Uterus (tissue), 2 donors: ENCODE results near the gene PLXND1.

Source experiments
- POLR2A ChIP-seq, 2 donors: fragments of 450-650 bp; IDR thresholded peaks; one replicate each; pipeline ENCODE4 v1.6.1; 2016; ENCODE audit warnings: antibody characterized with exemption in 2 of 2, mild to moderate bottlenecking in 1 of 2, moderate library complexity in 1 of 2
- TF ChIP-seq, protein P1 (sequence below), 4 experiments: fragments of 200-600 bp in 2 of 4; fragments of 450-650 bp in 2 of 4; sonication (generic) in 2 of 4; IDR thresholded peaks; one replicate each; pipeline ENCODE4 v1.5.1; 2016 to 2019; ENCODE audit warnings: antibody characterized with exemption in 4 of 4, mild to moderate bottlenecking in 2 of 4, moderate library complexity in 1 of 4

DNA sequence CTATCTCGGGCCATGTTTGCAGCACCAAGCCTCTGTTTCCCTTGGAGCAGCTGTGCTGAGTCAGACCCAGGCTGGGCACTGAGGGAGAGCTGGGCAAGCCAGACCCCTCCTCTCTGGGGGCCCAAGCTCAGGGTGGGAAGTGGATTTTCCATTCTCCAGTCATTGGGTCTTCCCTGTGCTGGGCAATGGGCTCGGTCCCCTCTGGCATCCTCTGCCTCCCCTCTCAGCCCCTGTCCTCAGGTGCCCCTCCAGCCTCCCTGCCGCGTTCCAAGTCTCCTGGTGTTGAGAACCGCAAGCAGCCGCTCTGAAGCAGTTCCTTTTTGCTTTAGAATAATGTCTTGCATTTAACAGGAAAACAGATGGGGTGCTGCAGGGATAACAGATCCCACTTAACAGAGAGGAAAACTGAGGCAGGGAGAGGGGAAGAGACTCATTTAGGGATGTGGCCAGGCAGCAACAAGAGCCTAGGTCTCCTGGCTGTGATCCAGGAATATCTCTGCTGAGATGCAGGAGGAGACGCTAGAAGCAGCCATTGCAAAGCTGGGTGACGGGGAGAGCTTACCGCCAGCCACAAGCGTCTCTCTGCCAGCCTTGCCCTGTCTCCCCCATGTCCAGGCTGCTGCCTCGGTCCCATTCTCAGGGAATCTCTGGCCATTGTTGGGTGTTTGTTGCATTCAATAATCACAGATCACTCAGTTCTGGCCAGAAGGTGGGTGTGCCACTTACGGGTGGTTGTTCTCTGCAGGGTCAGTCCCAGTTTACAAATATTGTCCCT, 76.9 kb downstream of the PLXND1 start:
- TF ChIP-seq, protein P1, sequence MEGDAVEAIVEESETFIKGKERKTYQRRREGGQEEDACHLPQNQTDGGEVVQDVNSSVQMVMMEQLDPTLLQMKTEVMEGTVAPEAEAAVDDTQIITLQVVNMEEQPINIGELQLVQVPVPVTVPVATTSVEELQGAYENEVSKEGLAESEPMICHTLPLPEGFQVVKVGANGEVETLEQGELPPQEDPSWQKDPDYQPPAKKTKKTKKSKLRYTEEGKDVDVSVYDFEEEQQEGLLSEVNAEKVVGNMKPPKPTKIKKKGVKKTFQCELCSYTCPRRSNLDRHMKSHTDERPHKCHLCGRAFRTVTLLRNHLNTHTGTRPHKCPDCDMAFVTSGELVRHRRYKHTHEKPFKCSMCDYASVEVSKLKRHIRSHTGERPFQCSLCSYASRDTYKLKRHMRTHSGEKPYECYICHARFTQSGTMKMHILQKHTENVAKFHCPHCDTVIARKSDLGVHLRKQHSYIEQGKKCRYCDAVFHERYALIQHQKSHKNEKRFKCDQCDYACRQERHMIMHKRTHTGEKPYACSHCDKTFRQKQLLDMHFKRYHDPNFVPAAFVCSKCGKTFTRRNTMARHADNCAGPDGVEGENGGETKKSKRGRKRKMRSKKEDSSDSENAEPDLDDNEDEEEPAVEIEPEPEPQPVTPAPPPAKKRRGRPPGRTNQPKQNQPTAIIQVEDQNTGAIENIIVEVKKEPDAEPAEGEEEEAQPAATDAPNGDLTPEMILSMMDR (IDR thresholded peaks at IDR 0.05) = no peak
- TF ChIP-seq POLR2A (IDR thresholded peaks at IDR 0.05) = no peak
